ENCODE data around the gene TPX2.
A peak's percentile ranks its signal among the peaks of the same experiment; 100 is the strongest.

The TPX2 gene

DNA sequence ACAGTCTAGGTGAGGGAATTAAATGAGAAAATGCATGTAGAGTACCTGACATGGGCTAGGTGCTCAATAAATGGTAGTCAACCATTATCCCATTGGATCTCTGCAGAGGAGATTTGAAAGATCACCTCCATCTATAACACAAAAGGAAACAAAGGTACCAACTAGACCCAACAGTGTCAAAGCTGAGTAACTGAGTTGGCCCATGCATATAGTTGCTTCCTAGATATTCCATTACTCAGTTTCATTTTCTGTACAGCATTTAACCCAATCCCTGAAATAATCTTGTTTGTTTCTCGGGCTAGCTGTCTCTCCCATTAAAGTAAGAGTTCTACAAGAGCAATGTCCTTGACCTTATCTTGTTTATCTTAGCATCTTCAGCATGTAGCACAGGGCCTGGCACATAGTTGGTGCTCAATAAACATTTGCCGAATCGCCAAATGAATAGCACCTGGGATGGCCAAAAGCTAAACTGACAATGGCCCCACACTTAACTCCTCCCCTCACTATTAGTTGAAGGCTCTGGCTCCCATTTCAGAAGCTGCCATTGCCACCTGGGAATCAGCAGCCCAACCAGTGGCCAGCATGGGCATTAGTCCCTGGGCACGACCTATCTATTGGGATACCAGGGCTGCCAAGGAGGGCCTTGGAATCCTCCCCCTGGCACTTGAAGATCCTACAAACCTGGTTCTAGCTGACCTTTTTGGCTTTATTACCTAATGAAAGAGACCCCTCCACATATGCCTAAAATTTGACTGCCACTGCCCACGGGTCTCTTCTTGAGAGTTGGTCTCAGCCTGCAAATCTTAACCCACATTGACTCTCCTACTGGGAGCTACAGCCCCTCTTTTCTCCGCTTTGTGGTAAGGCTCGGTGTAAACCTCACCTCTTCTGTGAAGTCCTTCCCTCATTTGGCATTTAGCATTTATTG, 39.0 kb upstream of the TPX2 start:
- Histone ChIP-seq H3K4me3 (ENCODE audit: low read depth in 1 of 2, low read length in 2 of 2) (no peak overlapping the region), H3K27ac (ENCODE audit: low read length) (peak overlapping the region; percentile 92), H3K9me3 (ENCODE audit: control insufficient read depth in 1 of 2, low read length in 2 of 2) (no peaks in the 10 kb centered on the region), H3K36me3 (ENCODE audit: control insufficient read depth in 1 of 2, insufficient read depth in 2 of 2, low read length in 2 of 2) (peaks cover 0 to 5% of the 10 kb centered on the region in 2 donors), H3K4me1 (ENCODE audit: control insufficient read depth in 1 of 2, insufficient read depth in 2 of 2, low read length in 2 of 2) (peaks cover 15 to 22% of the 10 kb centered on the region in 2 donors), H3K27me3 (ENCODE audit: low read depth, low read length) (no peaks in the 10 kb centered on the region)

DNA sequence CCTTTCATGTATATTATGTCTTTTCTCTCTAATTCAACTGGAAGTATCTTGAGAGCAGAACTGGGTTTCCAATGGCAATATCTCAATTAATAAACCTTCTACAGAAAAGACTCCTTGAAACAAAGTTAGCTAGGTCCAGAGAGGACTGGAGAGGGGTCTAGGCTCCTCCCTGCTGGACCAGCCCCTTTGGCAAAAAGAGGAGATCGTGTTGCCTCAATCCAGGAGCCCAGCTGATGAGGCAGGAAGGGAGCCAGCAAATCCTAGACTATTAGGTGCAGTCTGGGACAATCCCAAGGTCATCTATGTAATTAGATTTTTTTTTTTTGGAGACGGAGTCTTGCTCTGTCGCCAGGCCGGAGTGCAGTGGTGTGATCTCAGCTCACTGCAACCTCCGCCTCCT, 38.3 kb upstream of the TPX2 start:
- Histone ChIP-seq H3K9me3 (ENCODE audit: control insufficient read depth in 1 of 2, low read length in 2 of 2) (no peaks in the 10 kb centered on the region), H3K36me3 (ENCODE audit: control insufficient read depth in 1 of 2, insufficient read depth in 2 of 2, low read length in 2 of 2) (peaks cover under 1 to 5% of the 10 kb centered on the region in 2 donors), H3K27ac (ENCODE audit: low read length) (peak overlapping the region; percentile 92), H3K27me3 (ENCODE audit: low read depth, low read length) (no peaks in the 10 kb centered on the region), H3K4me1 (ENCODE audit: control insufficient read depth in 1 of 2, insufficient read depth in 2 of 2, low read length in 2 of 2) (peaks cover 15 to 19% of the 10 kb centered on the region in 2 donors), H3K4me3 (ENCODE audit: low read depth in 1 of 2, low read length in 2 of 2) (no peak overlapping the region)

DNA sequence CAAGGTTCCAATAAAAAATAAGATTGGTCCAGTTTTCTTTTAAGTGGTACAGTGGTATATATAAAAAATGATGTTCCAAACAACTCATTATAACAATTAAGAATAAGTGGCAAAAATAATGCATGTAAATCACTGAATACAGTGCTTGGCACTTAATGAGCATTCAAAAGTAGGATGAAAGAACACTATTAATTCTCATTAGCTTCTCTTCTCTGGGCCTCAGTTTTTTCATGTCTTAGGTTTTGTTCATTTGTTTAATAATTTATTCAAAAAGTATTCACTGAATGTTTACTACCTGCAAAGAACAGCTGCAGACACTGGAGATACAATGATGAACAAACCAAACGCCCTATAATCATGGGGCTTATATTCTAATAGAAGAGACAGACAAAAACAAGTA, 37.5 kb upstream of the TPX2 start:
- Histone ChIP-seq H3K27me3 (ENCODE audit: low read depth, low read length) (no peaks in the 10 kb centered on the region), H3K36me3 (ENCODE audit: control insufficient read depth in 1 of 2, insufficient read depth in 2 of 2, low read length in 2 of 2) (peaks cover 2 to 8% of the 10 kb centered on the region in 2 donors), H3K4me1 (ENCODE audit: control insufficient read depth in 1 of 2, insufficient read depth in 2 of 2, low read length in 2 of 2) (peaks cover 15 to 28% of the 10 kb centered on the region in 2 donors), H3K27ac (ENCODE audit: low read length) (peak overlapping the region; percentile 8), H3K4me3 (ENCODE audit: low read depth in 1 of 2, low read length in 2 of 2) (no peak overlapping the region), H3K9me3 (ENCODE audit: control insufficient read depth in 1 of 2, low read length in 2 of 2) (no peaks in the 10 kb centered on the region)

DNA sequence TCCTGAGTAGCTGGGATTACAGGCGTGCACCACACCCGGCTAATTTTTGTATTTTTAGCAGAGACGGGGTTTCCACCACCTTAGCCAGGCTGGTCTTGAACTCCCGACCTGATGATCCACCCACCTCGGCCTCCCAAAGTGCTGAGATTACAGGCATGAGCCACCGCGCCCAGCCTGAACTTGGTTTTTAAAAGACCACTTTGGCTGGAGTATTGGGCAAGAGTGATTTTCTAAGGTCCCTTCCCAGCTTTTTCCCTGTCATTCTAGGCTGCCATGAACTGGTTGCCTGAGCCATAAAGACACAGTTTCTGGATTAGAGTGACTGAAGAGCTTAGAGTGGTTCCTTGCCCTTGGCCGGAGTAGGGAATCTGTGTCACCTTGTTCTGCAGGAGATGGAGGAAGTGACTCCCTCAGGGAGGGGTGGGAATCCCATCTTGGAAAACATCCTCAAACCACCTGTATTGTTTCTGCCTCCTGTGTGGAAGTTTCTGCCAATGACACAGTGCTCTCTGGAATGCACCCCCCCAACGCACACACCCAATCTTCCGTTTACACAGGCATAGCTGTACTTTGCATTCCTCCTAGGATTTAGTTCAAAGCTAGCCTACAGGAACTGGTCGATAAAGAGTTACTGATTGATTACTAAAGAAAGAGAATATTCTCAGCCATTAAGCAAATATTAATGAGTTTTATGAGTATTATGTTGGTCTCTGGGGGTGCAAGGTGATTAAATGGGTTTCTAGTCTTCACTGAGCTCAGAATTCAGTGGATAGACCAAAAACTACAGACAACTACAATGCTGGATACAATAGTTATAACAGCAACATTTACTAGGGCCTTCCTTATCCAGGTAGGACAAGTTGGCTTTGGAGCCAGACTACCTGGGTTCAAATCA, 34.6 kb upstream of the TPX2 start:
- Histone ChIP-seq H3K9me3 (ENCODE audit: control insufficient read depth in 1 of 2, low read length in 2 of 2) (no peaks in the 10 kb centered on the region), H3K36me3 (ENCODE audit: control insufficient read depth in 1 of 2, insufficient read depth in 2 of 2, low read length in 2 of 2) (peaks cover 10 to 16% of the 10 kb centered on the region in 2 donors), H3K27ac (ENCODE audit: low read length) (peak overlapping the region; percentile 87), H3K4me1 (ENCODE audit: control insufficient read depth in 1 of 2, insufficient read depth in 2 of 2, low read length in 2 of 2) (peaks cover 16 to 27% of the 10 kb centered on the region in 2 donors), H3K4me3 (ENCODE audit: low read depth in 1 of 2, low read length in 2 of 2) (no peak overlapping the region), H3K27me3 (ENCODE audit: low read depth, low read length) (no peaks in the 10 kb centered on the region)

DNA sequence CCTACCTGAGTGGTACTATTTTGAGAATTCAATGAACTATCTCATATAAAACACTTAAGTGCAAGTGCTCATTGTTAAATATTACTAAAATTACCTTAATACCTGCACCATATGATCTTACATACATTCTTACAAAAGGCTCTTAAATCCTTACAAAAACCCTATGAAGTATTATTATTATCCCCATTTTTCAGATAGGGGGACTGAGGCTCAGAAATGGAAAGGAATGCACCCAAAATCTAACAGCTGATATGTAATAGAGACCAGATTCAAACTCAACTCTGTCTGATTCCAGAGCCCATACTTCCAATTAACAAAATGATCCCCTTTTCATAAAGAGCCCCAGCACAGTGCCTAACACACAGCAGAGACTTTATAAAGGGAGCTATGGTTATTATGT, 33.9 kb upstream of the TPX2 start:
- H3K9me3 ChIP-seq (ENCODE audit: control insufficient read depth in 1 of 2, low read length in 2 of 2) = no peaks in the 10 kb centered on the region
- peak overlapping the region; percentile 87 for H3K27ac ChIP-seq (ENCODE audit: low read length)
- peaks cover 14 to 20% of the 10 kb centered on the region in 2 donors for H3K4me1 ChIP-seq (ENCODE audit: control insufficient read depth in 1 of 2, insufficient read depth in 2 of 2, low read length in 2 of 2)
- no peaks in the 10 kb centered on the region for H3K27me3 ChIP-seq (ENCODE audit: low read depth, low read length)
- H3K36me3 ChIP-seq (ENCODE audit: control insufficient read depth in 1 of 2, insufficient read depth in 2 of 2, low read length in 2 of 2) = peaks cover 13 to 16% of the 10 kb centered on the region in 2 donors
- no peak overlapping the region for H3K4me3 ChIP-seq (ENCODE audit: low read depth in 1 of 2, low read length in 2 of 2)

DNA sequence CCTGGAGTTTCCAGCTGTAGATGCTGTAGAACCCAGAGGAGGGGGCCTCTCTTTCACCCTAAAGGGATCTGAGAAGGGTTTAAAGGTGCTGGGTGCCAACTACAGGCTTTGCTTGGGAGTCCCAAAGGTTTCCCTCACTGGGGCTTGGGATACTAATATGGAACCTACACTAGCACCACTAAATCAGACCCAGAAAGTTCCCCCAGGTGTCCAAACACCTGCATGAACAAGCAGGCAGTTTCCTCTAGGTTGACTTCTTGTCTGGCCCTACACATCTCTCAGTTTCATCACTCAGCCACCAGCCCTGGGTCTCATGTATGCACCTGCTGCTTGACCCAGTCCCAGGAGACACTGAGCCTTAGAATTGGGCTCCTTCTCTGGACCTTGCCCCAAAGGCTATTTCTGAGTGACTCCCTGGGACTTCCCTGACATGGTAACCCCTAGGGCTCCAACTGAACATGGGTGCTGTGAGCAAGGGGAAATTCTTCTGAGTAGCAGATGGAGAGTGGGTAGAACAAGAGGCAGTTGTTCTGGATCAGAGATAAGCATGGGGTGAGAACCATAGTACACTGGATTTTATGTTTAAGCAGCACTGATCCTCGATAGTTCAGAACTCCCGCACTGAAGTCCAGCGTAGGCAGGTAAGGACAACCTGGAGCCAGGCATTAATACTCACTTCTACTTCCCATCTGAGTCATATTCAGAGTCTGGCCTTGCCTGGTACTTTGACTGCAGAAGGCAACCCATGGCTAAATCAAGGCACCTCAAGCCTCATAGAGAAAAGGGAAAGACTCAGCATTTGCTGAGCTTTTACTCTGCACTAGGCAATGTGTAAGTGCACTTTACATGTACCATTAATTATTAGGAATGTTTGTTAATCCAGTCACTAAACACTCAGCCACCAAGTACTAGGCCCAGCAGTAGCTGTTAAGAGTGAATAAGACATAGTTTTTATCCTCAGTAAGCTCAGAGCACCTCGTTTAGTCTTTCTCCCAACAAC, 33.2 kb upstream of the TPX2 start:
- Histone ChIP-seq H3K36me3 (ENCODE audit: control insufficient read depth in 1 of 2, insufficient read depth in 2 of 2, low read length in 2 of 2) (peaks cover 15 to 16% of the 10 kb centered on the region in 2 donors), H3K9me3 (ENCODE audit: control insufficient read depth in 1 of 2, low read length in 2 of 2) (no peaks in the 10 kb centered on the region), H3K27ac (ENCODE audit: low read length) (peak overlapping the region; percentile 87), H3K4me1 (ENCODE audit: control insufficient read depth in 1 of 2, insufficient read depth in 2 of 2, low read length in 2 of 2) (peaks cover 20 to 21% of the 10 kb centered on the region in 2 donors), H3K27me3 (ENCODE audit: low read depth, low read length) (no peaks in the 10 kb centered on the region), H3K4me3 (ENCODE audit: low read depth in 1 of 2, low read length in 2 of 2) (no peak overlapping the region)

DNA sequence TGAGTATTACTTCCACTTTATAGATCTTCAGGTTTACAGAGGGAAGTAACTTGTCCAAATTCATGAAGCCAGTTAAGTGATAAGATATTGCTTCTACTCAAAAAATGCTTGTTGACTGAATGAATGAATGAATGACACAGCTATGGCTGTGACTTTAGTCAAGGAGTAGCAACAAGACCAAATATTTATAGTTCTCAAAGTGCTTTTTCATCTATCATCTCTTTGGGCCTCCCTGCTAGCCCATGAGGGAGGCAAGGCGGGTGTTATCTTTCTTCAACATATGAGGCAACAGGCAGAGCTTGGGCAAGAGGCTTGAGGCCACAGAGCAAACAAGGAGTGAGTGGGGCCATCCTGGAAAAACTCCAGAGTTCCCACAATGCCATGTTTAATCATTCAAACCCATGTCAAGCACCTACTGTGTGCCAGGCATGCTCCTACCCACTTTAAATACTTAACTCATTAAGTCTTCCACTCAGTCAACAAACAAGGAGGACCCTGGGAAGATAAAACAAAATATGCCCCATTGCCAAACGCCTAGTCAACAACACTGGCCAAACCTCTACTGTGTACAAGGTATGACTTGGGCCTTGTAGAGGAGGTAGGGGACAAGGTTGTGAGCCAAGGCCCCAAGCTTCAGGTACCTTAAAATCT, 32.4 kb upstream of the TPX2 start:
- no peak overlapping the region for H3K27ac ChIP-seq (ENCODE audit: low read length)
- H3K4me3 ChIP-seq (ENCODE audit: low read depth in 1 of 2, low read length in 2 of 2) = no peak overlapping the region
- H3K9me3 ChIP-seq (ENCODE audit: control insufficient read depth in 1 of 2, low read length in 2 of 2) = no peaks in the 10 kb centered on the region

DNA sequence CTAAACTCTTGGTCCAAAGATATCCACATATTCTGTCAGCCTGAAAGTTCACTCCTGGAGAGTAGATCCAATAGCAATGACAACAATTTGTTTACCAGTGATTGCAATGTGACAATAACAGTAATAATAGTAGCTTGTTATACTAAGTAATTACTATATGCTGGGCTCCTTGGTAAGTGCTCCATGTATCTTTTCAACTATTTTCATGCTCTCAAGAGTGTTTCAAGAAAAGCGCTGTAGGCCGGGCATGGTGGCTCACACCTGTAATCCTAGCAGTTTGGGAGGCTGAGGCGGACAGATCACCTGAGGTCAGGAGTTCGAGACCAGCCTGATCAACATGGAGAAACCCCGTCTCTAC, 31.9 kb upstream of the TPX2 start:
- peaks cover 15 to 16% of the 10 kb centered on the region in 2 donors for H3K36me3 ChIP-seq (ENCODE audit: control insufficient read depth in 1 of 2, insufficient read depth in 2 of 2, low read length in 2 of 2)
- no peak overlapping the region for H3K4me3 ChIP-seq (ENCODE audit: low read depth in 1 of 2, low read length in 2 of 2)
- no peak overlapping the region for H3K27ac ChIP-seq (ENCODE audit: low read length)
- no peaks in the 10 kb centered on the region for H3K9me3 ChIP-seq (ENCODE audit: control insufficient read depth in 1 of 2, low read length in 2 of 2)
- peaks cover 30% of the 10 kb centered on the region in 2 donors for H3K4me1 ChIP-seq (ENCODE audit: control insufficient read depth in 1 of 2, insufficient read depth in 2 of 2, low read length in 2 of 2)
- no peaks in the 10 kb centered on the region for H3K27me3 ChIP-seq (ENCODE audit: low read depth, low read length)

More for the DNA sequence above, 32.4 kb upstream of the TPX2 start:
- Histone ChIP-seq H3K27me3 (ENCODE audit: low read depth, low read length) (no peaks in the 10 kb centered on the region), H3K4me1 (ENCODE audit: control insufficient read depth in 1 of 2, insufficient read depth in 2 of 2, low read length in 2 of 2) (peaks cover 25 to 29% of the 10 kb centered on the region in 2 donors), H3K36me3 (ENCODE audit: control insufficient read depth in 1 of 2, insufficient read depth in 2 of 2, low read length in 2 of 2) (peaks cover 15 to 16% of the 10 kb centered on the region in 2 donors)

DNA sequence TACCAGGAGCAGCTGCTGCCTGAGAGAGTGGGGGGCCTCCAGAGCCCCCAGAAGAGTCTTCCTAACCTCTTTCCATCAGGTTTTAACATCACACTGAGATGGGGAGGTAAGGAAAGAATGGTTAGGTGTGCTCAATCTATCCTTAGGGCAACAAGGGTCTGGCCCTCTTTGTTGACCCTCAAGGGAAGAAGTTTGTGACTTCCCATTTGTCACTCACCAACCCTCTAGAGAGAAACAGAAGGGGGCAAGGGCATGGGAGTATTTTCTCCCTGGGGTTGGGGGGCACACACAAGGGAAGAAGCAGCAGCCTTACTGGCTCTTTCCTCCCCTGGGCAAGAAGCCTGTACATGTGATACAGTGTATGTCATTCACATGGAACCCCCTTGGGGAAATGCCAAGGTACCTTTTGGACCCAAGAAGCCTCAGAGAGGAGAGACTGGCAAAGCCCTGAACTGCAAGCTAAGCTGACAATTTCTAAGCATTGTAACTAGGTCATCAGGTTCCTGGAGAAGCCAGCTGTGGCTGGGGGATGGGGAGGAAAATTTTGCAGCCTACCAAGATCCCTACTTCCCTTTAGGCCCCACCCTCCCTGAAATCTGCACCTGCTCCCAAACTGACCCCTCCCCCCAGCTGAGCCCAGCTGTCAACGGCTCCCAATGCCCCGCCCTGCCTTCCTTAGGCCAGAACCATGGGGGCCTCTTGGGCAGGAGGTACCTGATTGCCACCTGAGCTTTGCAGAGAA, 30.9 kb upstream of the TPX2 start:
- no peaks in the 10 kb centered on the region for H3K9me3 ChIP-seq (ENCODE audit: control insufficient read depth in 1 of 2, low read length in 2 of 2)
- H3K27ac ChIP-seq (ENCODE audit: low read length) = peak overlapping the region; percentile 64
- peaks cover 15 to 19% of the 10 kb centered on the region in 2 donors for H3K36me3 ChIP-seq (ENCODE audit: control insufficient read depth in 1 of 2, insufficient read depth in 2 of 2, low read length in 2 of 2)
- H3K4me3 ChIP-seq (ENCODE audit: low read depth in 1 of 2, low read length in 2 of 2) = no peak overlapping the region
- H3K4me1 ChIP-seq (ENCODE audit: control insufficient read depth in 1 of 2, insufficient read depth in 2 of 2, low read length in 2 of 2) = peaks cover 39% of the 10 kb centered on the region in 2 donors
- H3K27me3 ChIP-seq (ENCODE audit: low read depth, low read length) = no peaks in the 10 kb centered on the region

Measured in muscle layer of duodenum (tissue), 2 donors.